Mucosa of gallbladder (tissue), 1 donor: ENCODE results near the gene TUBGCP2. TPM values are rescaled to one million over a fixed set of nuclear protein-coding genes. Genes with fewer than 3 reads are reported as not detected.
"Not testable (repeated sequence)": the region's sequence is repeated elsewhere in the genome, so short reads cannot be mapped to it uniquely, and the experiment has no call there.

Source experiments
- DNase-seq: peaks from one replicate; pipeline ENCODE4 v3.0.0-alpha.2; 2020; ENCODE audit warnings: low spot score
- total RNA-seq: library from RNA; stranded (reverse); gene quantifications from one replicate; pipeline ENCODE4 v1.2.1, GENCODE V29; 2021
- donor health status: DM: no; HTN: no; CAD: no.

Gene TUBGCP2
- total RNA-seq, 1 donor from 2014 or later: 56.9 TPM

DNA sequence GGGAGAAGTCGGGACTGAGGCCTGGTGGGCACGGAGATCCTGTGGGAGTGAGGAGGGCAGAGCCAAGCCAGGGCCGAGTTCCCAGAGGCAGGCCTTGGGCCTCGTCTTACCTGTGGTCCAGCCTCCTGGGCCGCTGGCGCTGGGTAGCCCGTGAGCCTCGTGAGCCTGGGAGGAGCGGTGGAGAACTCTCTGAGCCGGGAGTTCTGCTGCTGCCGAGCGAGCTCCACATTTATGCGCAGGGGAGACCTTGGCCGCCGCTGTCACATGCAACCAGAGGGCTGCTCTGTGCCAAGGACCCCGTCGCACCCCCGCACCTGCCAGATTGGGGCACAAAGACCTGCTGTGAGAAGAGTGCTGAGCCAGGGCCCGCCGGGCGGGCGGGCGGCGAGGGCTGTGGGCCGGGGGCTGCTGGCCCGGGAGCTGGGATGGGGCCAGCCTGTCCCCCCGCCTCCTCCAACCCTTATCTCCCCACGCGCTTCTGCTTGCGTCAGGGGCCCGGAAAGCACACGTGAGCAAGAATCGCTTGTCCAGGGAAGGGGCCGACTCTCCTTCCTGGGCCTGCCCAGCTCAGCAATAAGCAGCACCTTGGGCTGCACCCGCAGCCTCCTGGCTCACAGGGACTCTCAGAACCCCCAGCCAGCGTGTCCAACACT, 60.9 kb downstream of the TUBGCP2 start:
- no peak for DNase-seq

DNA sequence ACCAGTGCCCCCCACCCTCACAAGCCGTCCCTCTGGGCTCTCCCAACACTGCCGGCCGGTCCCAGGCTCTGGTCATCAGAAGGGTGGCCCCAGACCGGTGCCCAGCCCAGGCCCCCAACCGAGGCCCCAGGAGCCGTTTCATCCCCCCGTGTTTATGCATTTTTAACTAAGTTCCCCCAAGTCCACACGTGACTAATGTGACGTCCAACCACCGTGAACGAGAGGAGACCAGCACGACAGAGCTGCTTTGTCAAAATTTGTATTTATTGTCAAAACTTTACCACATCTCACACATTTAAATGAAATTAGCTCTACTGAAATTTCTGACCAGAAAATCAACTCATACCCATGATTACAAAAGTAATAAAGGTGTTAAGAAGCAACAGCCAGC, 62.4 kb downstream of the TUBGCP2 start:
- no peak for DNase-seq

DNA sequence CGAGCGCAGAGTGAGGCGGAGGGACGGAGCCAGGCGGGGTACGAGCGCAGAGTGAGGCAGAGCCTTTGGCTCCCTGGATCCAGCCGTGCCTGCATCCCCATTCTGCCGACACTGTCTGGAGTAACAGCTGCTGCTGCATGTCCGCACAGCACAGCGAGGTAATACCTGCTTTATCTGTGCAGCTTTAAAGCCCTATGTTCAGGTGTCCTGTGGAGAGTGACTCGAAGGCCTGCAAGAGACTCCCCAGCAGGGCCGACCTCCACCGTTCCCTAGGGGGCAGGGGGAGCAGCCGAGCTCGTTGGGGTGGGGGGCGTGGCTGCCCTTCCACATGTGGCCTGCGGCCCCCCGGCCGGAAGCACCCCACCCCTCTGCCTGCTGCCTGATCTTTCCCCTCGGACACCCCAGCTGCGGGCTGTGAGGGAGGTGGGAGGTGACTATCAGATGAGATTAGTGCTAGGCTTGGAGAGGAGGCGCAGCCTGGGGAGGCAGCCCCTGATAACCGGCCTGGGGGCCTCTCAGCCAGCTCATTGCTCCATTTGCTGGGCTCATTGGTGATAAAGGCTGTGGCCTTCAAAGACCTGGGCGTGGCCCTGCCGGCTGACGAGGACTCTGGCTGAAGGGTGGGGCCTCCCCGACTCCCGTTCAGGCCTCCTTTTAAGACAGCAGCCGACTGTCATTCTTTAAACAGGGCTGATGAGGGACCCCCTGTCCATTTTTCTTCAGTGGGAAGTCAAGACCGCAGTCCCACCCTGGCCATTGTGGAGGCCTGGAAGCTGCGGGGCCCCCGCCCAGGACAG, 63.0 kb downstream of the TUBGCP2 start:
- DNase-seq: no peak

DNA sequence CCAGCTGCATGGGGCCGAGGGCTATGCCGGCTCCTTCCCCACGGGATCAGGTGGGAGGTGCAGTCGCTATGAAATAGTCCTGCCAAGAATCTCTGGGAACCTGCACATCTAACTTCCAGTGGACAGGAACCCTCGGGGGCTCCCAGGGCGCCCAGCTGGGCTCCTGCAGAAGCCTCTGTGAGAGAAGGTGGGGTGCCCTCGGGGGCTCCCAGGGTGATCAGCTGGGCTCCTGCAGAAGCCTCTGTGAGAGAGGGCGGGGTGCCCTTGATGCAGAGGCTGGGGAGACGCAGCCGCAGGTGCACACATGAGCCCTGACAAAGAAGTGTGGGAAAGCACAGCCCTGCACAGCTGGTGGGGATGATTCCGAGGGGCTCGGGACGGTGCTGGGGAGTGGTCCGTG, 65.1 kb downstream of the TUBGCP2 start:
- DNase-seq: no peak

DNA sequence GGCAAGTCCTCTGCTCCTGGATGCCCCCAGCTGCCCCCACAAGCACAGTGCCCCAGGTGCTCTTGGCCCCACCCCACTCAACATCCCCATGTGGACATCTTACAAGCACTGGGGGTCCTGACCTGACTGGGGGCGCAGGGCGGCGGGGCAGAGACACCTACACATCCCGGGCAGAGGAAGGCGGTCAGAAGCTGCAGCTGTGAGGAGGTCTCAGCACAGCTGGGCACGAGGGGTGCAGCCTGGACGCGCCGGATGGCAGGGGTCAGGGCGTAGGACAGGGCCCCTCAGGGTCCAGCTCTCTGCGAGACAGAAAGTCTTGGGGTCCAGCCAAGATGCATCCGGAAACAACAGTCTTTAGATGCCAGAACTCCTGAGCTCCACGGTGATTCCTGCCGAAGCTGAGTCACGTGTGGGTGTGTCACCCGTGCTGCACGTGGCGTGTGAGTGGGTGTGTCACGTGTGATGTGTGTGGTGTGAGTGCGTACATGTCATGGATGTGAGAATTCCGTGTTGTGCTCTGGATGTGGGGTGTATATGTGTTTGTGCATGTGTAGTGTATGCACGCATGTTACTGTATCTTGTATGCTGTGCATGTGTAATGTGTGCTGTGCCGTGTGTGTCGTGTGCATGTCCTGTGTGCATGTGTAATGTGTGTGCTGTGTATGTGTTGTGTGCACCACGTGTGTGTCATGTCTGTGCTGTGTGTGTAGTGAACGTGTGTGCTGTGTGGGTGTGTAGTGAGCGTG, 65.9 kb downstream of the TUBGCP2 start:
- no peak for DNase-seq

DNA sequence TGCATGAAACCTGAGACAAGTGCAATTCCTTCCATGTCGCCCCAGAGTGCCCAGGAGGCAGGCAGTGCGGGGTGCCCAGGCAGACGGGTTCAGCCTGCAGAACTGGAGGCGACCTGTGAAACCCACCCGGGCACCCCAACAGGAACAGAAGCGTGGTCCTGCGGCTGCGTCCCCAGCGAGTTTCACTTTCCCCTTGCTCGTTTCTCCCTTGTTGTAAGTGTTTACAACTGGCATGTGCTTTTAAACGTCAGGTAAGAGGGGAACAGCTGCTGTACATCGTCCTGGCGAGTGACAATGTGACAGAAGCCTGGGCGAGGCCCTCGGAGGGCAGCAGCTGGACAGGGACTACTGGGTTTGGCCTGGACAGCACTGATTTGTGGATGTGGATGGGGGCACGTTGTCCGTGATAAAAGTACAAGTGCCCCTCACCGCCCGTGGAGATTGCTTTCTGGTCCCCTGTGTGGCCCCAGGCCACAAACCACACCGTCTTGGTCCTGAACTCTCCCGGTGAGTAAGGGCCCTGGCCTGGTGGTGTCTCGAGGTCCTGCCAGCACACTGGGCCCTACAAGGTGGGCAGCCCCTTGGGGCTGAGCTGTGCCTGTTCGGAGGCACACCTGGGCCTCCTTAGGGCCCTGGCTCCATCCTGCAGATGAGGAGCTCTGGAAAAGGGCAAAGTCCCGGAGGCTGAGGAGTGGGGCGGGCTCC, 67.0 kb downstream of the TUBGCP2 start:
- no peak for DNase-seq

DNA sequence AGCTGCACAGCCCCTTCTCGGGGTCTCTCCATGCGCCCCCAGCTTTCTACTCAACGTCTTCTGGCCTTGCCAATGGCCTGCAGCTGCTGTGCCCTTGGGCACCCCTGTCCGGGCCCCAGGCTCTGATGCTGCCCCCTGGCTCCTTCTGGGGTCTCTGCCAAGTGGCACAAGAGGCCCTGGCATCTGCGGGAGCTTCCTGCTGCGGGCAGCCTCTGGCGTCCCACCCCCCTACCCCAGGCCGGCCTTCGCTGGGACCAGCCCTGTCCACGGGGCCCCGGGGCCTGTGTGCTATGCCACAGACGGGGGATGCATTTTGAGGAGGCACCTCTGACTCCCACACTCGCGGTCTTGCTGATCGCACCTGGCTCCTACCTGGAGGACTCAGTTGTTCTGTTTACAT, 68.7 kb downstream of the TUBGCP2 start:
- no peak for DNase-seq

DNA sequence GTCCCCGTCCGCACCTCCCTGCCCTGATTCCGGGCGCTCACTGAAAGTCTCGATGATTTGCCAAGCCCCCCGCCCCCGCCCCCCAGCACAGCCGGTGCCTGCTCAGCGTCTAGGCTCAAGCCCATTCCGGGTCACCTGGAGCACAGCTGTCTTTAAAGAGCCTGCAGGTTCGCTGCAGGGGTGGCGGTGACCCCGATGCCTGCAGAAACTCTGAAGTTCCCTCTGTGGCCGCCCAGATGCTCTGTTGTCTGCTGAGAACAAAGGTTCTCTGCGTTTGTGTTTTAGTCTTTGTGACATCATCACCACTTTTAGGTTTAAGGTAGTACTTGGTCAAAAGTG, 70.2 kb downstream of the TUBGCP2 start:
- DNase-seq: no peak

DNA sequence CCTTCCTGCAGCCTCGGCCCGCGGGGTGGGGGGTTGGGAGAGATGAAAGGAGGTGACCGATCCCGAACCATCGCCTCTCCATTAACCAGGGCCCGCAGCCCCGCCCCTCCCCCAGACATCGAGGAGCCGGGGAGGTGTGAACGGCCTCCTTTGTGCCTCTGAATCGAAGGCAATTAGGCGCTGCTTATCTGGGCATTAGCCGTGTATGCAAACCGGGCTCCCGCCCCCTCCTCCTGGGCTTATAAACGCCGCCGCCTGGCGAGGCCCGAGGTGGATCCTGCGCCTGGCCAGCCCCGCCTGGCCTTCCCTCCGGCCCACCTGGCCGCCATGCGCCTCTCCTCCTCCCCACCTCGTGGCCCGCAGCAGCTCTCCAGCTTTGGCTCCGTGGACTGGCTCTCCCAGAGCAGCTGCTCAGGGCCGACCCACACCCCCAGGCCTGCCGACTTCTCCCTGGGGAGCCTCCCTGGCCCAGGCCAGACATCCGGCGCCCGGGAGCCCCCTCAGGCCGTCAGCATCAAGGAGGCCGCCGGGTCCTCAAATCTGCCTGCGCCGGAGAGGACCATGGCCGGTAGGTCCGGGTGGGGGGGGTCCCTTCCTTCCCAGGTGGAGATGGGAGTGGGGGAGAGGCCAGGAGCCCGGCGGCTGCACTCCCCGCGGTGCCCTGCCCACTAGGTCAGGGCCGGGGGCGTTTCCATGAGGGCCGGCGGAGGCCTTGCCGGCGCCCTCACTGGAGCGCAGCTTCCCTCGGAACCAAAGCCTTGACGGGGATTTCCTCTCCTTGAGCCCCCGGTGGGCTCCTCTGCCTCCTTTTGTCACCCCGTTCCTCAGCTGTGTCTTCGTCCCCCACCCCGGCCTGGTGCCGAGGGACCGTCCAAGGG, 70.8 kb downstream of the TUBGCP2 start, which contains the start of gene VENTX:
Gene VENTX, plus strand, starts transcription at position 268 of the 878 bp plus-strand sequence. Its CDS starts 60 bp downstream, at position 328.
- DNase-seq: no peak

DNA sequence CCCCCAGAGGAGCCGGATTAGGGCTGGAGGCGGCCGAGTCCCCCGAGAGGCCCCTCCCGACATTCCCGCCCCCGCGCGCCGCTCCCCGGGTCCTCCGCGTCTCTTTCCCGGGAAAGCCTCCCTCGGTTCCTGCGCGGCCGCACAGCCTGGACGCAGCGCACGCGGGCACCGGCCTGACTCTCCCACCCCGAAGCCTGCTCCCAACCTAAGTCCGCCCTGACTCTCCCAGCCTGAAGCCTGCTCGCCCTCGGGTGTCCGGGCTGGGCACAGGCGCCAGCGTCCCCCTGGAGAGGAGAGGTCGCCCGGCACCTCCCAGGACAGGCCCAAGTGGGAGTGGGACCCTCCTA, 71.5 kb downstream of the TUBGCP2 start:
- no peak for DNase-seq

DNA sequence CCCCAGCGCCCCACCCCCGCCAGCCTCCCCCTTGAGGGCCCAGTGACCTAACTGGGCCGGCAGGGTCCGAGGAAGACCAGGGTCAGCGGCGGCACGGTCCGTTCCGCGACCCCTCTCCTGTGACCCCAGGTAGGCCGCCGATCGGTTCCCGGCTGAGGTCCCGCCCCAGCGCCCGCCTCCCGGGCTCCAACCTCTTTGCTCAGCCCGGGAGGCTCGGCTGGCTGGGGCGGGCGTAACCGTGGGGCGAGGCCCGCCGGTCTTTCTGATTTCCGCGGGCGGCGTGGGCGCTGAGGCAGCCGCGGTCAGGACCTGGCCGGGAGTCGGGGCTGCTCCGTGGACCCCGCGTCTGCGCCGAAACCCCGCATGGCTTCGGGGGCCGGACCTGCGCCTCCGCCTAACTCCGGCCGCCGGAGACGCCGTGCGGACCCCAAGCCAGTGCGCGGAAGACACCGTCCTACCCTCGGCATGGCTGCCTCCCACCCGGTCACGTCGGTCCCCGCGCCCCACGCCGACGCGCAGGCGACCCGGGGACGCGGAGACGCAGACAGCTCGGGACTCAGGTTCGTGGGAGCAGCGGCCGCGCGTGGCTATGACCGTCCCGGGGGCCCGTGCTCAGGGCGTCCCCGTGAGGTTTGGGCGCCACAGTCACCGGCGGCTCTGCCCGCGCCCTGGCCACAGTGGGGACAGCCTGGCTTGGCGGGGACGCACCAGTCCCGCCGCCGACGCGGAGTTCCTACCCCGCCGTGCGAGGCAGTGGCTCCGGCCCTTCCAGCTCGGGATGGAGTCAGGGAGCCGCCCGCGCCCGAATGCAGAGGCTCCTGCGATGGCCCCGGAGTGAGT, 72.1 kb downstream of the TUBGCP2 start:
- no peak for DNase-seq

DNA sequence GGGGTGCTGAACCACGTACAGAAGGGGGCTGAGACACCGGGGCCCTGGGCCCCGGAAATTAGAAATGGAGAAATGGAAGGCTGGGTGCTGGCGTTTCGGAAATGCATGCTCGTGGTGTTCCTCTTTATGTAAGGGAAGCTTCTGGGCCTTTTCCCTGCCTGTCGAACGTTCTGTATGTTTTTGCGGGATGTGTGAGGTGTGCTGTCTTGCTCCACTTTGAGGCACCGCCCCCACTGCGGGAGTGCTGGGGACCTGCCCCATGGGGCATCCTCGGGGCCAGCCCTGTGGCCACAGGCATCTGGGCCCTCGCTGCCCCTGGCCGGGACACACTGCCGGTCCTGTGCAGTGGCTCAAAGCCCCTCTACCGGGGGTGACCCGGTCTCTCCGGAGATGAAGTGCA, 72.7 kb downstream of the TUBGCP2 start:
- no peak for DNase-seq

DNA sequence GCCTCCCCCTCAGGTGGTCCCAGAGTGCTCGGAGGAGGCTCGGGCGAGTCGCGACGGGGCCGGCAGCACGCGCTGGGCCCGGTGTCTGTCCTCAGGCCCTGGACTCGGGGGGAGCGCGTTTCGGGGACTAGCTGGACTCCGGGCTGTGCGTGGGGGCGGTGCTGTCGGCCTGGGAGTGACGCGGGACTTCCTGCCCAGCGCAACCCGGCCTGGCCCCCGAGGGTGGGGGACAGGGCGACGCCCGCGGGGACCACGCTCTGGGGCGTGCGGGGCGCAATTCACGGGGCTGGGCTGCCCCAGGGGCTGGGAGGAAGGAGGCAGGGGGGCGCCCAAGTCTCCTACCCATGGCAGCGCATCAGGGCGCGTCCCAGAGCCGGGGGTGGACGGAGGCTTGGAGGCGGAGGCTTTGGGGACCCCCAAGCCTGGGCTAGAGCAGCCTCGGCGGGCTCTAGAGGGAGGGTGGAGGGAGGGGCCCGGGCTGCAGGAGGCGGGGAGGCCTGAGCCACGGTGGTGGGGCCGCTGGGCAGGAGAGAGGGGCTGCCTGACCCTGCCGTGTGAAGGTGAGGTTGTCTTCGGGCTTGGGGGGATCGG, 73.3 kb downstream of the TUBGCP2 start:
- DNase-seq: no peak

DNA sequence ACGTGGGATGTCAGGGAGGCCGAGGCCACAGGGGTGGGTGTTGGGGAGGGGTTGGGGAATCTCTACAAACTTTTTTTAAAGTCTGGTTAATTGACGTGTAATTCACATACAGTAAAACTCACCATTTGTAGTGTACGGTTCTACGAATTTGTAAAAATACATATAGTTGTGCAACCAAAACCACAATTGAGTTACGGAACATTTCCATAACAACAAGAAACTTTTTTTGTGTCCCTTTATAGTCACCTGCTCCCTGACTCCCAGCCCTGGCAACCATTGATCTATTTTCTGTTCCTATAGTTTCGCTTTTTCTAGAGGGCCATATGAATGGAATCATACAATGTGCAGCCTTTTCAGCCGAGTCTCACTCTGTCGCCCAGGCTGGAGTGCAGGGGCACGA, 73.9 kb downstream of the TUBGCP2 start:
- DNase-seq: not testable (repeated sequence)

DNA sequence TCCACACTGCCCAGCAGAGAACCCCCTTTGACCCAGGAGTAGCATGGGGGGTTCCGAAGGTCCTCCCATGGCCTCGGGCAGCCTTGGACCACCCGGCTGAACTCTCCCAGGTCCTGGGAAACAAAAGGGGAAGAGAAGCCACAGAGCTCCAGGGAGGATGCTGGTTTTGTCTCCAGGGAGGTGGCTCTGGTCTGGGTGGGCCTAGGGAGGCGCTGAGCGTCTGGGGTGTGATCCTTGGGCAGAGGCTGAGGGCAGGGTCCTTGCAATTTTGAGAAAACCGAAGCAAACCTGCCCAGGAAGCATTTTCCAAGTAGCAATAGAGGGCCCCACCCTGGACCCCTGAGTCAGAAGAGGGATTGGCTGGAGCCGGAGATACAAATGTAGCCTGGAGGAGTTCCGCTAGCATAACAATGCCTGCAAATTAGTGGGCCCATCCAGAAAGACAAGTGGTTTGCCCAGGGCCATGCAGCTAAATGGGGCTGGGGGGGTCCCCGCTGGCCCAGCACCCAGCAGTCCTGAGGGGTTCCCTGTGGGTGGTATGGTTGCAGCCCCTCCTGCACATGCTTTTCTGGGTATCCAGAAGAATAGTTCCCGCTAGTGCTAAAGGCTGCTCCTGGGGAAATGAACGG, 76.6 kb downstream of the TUBGCP2 start:
- DNase-seq: no peak

DNA sequence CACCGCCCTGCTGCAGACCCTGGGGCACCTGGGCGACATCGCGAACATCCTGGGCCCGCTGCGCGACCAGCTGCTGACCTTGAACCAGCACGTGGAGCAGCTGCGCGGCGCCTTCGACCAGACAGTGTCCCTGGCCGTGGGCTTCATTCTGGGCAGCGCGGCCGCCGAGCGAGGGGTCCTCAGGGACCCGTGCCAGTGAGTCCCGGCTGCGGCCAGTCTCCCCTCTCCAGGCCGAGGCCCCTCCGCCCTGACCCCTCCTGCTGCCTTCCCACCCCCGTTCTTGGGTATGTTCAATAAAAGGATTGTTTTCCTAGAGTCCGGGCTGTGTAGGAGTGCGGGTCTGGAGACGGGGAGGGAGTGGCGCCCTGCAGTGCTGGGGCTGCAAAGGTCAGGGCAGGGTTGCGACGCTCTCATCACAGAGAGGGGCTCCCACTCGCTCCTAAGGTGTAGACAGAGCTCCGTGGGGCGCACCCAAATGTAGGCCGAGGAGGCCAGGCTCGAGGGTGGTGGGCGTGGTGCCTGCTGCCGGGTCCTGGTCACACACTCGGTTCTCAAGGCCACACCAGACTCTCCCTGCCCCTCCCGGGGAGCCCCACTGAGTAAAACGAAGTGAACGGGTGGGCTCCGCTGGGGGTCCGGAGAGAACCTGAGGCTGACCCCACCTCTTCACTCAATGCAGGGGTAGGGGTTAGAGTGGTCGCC, 77.3 kb downstream of the TUBGCP2 start:
- DNase-seq: no peak

DNA sequence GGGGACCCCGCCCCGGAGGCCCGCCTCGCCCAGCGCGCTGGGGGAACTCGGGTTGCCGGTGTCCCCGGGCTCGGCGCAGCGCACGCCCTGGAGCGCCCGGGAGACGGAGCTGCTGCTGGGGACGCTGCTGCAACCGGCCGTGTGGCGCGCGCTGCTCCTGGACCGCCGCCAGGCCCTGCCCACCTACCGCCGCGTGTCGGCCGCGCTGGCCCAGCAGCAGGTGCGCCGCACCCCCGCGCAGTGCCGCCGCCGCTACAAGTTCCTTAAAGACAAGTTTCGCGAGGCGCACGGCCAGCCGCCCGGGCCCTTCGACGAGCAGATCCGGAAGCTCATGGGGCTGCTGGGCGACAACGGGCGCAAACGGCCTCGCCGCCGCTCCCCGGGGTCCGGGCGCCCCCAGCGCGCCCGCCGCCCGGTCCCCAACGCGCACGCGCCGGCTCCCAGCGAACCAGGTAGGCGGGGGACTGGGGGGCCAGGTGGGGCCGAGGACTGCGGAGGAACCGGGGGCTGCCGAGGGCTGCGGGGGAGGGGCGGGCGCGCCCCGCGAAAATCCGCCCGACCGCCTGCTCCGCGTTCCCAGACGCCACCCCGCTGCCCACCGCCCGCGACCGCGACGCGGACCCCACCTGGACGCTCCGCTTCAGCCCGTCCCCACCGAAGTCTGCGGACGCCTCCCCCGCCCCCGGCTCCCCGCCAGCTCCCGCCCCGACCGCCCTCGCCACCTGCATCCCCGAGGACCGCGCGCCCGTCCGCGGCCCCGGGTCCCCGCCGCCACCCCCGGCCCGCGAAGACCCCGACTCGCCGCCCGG, 78.1 kb downstream of the TUBGCP2 start:
- no peak for DNase-seq

DNA sequence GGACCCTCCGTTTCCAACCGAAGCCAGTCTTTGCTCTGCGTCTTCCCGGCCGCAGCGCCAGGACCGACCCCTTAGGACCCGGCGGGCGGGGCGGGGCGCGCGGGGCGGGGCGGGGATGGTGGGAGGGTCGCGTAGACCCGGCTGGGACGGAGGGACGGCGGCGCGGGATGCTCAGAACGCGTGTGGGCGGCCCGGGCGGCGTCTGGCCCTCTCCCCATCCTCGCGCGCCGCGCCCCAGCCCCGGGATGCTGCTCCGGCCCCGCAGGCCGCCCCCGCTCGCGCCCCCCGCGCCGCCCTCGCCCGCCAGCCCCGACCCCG, 78.7 kb downstream of the TUBGCP2 start, which contains the start of gene UTF1:
Gene UTF1, plus strand, starts transcription at position 174 of the 318 bp plus-strand sequence. Its CDS starts 72 bp downstream, at position 246.
- DNase-seq: no peak
